Measurements from ENCODE around the gene KRTAP6-1.

DNA sequence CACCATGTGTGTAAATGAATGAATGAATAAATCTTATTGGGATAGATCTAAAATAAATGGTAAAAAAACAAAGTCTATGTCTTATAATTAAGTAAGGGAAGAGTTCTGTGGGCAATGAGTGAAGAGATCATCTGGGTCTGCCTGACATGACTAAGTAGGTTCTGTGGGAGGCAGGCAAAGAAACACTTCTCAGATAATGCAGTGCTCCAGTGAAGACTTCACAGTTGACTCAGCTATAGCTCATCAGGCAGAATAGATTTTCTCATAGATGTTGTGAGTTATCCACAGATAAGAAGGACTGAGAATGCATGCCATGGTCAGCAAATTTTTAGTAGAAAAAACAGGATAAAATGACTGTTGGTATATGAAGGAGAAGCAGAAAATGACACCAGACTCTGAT lies 36.0 kb downstream of the KRTAP6-1 start:
- TF ChIP-seq EZH2 (IDR thresholded peaks at IDR 0.05; ENCODE audit: low read length, unreplicated experiment): no peak
- TF ChIP-seq, protein P1, sequence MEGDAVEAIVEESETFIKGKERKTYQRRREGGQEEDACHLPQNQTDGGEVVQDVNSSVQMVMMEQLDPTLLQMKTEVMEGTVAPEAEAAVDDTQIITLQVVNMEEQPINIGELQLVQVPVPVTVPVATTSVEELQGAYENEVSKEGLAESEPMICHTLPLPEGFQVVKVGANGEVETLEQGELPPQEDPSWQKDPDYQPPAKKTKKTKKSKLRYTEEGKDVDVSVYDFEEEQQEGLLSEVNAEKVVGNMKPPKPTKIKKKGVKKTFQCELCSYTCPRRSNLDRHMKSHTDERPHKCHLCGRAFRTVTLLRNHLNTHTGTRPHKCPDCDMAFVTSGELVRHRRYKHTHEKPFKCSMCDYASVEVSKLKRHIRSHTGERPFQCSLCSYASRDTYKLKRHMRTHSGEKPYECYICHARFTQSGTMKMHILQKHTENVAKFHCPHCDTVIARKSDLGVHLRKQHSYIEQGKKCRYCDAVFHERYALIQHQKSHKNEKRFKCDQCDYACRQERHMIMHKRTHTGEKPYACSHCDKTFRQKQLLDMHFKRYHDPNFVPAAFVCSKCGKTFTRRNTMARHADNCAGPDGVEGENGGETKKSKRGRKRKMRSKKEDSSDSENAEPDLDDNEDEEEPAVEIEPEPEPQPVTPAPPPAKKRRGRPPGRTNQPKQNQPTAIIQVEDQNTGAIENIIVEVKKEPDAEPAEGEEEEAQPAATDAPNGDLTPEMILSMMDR (conservative IDR thresholded peaks at IDR 0.05; ENCODE audit: low read depth, low read length): no peak

All from PC-3 (cell line).